GM12801 (cell line): ENCODE results near the gene CIPC.

ENCODE experiments used
- CTCF ChIP-seq: IDR thresholded peaks from one replicate; pipeline ENCODE4 v1.5.1; 2011; ENCODE audit warnings: control low read depth; ENCODE audit not compliant: insufficient read length; ENCODE audit errors: extremely low read depth

The CIPC gene

GRCh38 chr14:77097700-77098528, at the start of gene CIPC:
TSS of gene CIPC (plus strand) at chr14:77098258. CDS start at chr14:77105709, 7,451 bp downstream.
- no peak for TF ChIP-seq CTCF

GRCh38 chr14:77051116-77051515, 46.9 kb upstream of the CIPC start:
- TF ChIP-seq CTCF, result no peak

DNA sequence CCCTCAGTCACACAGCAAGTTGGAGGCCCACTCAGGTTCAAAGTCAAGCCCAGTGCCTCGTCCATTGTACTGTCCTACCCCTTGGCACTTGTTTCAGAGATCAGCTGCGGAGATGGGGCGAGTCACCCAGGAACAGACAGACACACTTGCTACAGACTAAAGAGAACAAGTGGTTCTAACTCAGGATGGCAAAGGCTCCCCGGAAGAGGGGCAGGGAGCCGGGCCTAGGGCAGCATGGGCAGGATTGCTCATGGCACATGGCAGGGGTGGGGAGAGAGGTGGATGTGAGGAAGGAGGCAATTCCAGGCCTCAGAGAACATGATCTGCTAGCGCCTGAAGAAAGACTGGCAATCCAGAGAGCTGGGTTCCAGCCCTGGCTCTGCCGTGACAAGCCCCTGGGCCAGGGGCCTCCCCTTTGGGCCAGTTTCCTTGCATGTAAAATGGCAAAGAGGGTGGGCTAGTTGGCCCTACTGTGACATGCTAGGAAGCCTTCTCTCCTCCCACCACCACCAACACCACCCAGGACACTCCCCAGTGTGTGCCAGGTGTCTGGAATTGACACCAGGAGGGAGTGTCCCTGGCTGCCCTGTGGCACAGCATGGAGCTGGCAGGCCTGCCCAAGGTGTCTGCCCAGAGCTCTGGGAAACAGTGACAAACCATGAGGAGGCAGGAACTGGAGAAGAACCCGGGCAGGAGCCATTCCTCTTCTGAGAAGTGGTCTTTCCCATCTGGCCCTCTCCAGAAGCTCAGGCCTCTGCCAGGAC, 45.6 kb upstream of the CIPC start:
- no peak for TF ChIP-seq CTCF

DNA sequence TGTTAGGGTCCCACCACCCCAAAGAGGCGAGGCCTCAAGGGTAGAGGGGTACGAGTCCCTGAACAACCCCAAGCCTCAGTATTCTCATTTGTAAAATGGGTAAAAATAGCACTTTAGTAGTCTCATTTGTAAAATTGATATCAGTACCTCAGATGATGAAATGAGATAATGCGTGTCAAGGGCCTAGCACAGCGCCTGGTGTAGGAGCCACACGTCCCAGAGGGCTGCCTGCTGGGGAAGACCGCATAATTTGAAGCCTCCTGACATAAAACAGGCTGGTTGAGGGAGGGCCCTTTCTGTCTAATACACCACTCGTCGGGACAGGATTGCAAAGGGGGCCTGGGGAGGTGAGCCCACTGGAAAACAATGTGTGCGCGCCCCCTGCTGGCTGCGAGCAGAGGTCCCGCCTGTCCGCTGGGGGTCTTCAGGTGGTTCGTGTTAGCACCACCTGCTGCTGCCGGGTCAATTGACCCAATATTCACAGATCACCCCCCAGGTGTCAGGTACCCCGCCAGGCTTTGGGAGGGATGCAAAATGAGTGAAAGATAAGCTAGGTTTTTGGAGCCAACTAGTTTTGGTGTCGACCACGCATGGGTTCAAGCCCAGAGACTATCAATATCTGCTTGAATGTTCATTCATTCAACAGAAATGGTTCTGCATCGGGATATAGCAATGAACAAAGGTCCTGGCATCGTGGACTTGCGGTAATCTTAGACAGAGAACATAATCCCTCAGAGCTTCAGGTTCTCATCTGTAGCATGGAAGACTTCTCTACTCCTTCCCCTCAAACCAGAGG, 44.8 kb upstream of the CIPC start:
- no peak for TF ChIP-seq CTCF

DNA sequence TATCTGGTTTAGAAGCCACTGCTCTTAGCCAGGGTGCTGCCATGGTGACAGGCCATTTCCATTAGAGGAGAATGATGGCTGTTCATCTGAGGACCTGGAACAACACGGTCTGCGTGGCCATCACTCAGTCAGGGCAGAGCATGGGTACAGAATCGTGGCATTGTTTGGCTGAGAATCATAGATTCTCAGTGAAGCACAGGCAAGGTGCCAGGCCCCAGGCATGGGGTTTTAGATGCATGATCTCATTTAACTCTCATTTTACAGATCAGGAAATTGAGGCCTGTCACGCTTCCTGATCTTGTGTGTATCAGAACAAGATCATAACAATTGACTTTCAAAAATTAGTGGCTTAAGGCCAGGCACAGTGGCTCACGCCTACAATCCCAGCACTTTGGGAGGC, 42.8 kb upstream of the CIPC start:
- TF ChIP-seq CTCF, result no peak

DNA sequence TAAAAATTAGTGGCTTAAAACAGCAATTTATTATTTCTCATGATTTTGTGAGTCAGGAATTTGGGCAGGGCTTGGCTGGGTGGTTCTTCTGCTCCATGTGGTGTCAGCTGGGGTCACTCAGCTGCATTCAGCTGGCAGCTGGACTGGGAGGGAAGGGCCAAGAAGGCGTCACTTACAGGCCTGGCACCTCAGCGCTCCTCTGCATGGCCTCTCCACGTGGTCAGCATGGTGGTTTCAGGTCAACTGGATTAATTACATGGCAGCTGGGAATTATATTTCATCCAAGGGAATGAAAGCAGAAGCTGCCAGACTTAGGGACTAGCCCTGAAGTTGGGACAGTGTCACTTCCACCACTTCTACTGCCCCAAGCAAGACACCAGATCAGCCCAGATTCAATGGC, 42.1 kb upstream of the CIPC start:
- no peak for TF ChIP-seq CTCF

DNA sequence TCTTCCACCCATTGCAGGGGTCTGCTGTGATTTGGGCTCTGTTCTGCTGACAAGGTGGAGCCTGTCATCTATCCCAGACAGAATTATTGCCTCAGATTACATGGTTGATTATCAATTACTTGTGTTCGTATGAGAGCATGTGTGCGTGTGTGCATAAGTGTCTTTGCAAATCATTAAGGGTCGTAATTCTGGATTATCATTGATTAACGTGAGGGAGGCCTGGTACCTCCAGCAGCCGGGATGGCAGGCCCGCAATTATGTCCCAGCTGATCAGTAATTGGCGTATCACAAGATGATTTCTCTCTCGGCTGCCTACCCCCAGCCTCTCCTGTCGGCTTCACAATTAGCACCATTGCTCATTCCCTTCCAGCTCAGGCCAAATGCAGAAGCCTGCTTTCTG, 39.9 kb upstream of the CIPC start:
- no peak for TF ChIP-seq CTCF
